Fibroblast of mammary gland (primary cell): ENCODE measurements around the gene THAP4.

Experiments
- DNase-seq: peaks from one replicate; pipeline ENCODE4 v3.0.0-alpha.2; 2010; ENCODE audit warnings: low read depth
- H3K4me3 ChIP-seq: 2 replicates; pipeline ENCODE4 v1.5.1; 2011; ENCODE audit warnings: low read depth, mild to moderate bottlenecking, low read length, moderate library complexity; ENCODE audit not compliant: control insufficient read depth
- CTCF ChIP-seq: conservative IDR thresholded peaks from 2 replicates; pipeline ENCODE4 v1.5.1; 2011; ENCODE audit warnings: low read depth, low read length, inconsistent platforms; ENCODE audit not compliant: control insufficient read depth, insufficient read depth

THAP4 gene

GRCh38 chr2:241677392-241677791 is 40.4 kb upstream of the THAP4 start:
- DNase-seq = no peak
- no peak overlapping the region for H3K4me3 ChIP-seq
- TF ChIP-seq CTCF = no peak

- no peak overlapping the region for H3K4me3 ChIP-seq
- TF ChIP-seq CTCF = no peak
- DNase-seq = no peak
Measured at GRCh38 chr2:241676665-241677064, 39.7 kb upstream of the THAP4 start.

GRCh38 chr2:241675885-241676284 is 38.9 kb upstream of the THAP4 start:
- TF ChIP-seq CTCF = peak; percentile 16
- no peak for DNase-seq
- H3K4me3 ChIP-seq = no peak overlapping the region

GRCh38 chr2:241673797-241674725 is 37.1 kb upstream of the THAP4 start:
- H3K4me3 ChIP-seq = no peak overlapping the region
- TF ChIP-seq CTCF = no peak
- no peak for DNase-seq

- DNase-seq = no peak
- no peak overlapping the region for H3K4me3 ChIP-seq
- TF ChIP-seq CTCF = no peak
Measured at GRCh38 chr2:241673189-241673663, 36.3 kb upstream of the THAP4 start.

GRCh38 chr2:241672243-241673188 is 35.6 kb upstream of the THAP4 start:
- no peak for DNase-seq
- no peak overlapping the region for H3K4me3 ChIP-seq
- no peak for TF ChIP-seq CTCF
